WTC11 (cell line): ENCODE data around the gene TMED3. TPM values are rescaled to one million over a fixed set of nuclear protein-coding genes. Genes with fewer than 3 reads are reported as not detected.

Experiments used
- total RNA-seq: library from RNA; stranded (reverse); gene quantifications from 3 replicates; pipeline ENCODE4 v1.2.3, GENCODE V29; 2021

TMED3 gene
- total RNA-seq, 1 experiment from 2014 or later, result 51.2 TPM

Other genes starting within 250 kb of the TMED3 start
- gene RASGRF1, start 220.3 kb upstream of the TMED3 start, total RNA-seq, result 0.85 to 0.99 TPM (median 0.89 TPM) in 3 replicates
- not detected in 3 replicates for gene ANKRD34C, start 28.4 kb upstream of the TMED3 start, total RNA-seq
- 0.78 to 1.4 TPM (median 0.80 TPM) in 3 replicates for gene MINAR1, start 121.2 kb downstream of the TMED3 start, total RNA-seq